GM19324 (cell line): ENCODE results near the gene ROMO1.
"Not testable (repeated sequence)": the region's sequence is repeated elsewhere in the genome, so short reads cannot be mapped to it uniquely, and the experiment has no call there.

Experiments used
- ATAC-seq: cut with Tn5 transposase; IDR thresholded peaks from one replicate; pipeline ENCODE4 v1.9.1; 2021; ENCODE audit warnings: mild to moderate bottlenecking, moderate library complexity; ENCODE audit not compliant: unreplicated experiment, low FRiP score

ROMO1 gene

DNA sequence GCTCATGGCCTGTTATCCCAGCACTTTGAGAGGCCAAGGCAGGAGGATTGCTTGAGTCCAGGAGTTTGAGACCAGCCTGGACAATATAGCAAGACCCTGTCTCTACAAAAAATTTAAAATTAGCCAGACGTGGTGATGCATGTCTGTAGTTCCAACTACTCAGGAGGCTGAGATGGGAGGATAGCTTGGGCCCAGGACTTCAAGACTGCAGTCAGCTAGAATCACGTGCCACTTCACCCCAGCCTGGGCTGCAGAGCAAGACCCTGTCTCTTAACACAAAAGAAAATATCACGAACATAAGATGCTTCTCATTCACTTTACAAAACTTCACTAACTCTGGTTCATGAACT, 45.3 kb downstream of the ROMO1 start:
- ATAC-seq = not testable (repeated sequence)
